Stimulated activated CD8-positive, alpha-beta memory T cell treated with anti-CD3 and anti-CD28 coated beads, Interleukin-7, amount 100 ng/mL, for 4 hours (primary cell): ENCODE results near the gene TSPEAR.

Experiments
- DNase-seq, 2 donors: peaks; one replicate each; pipeline ENCODE4 v3.0.0-alpha.2; 2020; ENCODE audit warnings: low read depth in 2 of 2

The TSPEAR gene

DNA sequence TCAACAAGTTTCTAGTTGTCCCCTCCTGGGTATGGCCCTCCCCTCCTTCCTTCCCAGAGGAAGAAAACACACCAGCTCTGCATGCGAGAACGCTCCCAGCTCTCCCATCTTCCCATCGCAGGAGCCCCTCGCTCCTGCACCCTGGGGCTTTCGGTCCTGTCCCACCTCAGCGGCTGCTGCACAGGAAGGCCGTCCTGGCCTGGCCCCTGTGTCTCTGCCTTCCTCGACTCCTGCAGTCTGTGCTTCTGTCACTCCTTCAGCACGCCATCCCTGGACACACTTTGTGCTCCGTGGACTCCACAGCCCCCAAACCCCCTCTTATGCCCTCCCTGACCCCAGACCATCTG is 194.6 kb downstream of the TSPEAR start:
- no peak for DNase-seq

DNA sequence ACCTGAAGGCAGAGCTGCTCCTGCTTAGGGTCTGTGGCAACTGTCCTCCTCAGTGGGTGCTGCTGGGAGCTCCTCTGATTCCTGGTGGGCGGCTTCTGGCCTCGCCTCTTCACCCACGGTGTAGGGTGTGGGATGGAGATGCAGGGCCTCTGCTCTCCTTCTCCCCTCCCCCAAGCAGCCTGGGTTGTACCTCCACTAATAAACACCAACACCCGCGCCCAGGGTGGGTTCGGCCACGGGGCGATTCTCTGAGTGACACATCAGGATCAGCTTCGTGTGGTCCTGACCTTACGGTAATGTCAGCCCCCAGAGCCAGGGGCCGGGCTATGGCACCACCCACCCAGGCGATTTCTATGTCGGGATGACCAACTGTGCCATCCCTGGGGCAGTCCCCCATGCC is 195.0 kb downstream of the TSPEAR start:
- no peak for DNase-seq

DNA sequence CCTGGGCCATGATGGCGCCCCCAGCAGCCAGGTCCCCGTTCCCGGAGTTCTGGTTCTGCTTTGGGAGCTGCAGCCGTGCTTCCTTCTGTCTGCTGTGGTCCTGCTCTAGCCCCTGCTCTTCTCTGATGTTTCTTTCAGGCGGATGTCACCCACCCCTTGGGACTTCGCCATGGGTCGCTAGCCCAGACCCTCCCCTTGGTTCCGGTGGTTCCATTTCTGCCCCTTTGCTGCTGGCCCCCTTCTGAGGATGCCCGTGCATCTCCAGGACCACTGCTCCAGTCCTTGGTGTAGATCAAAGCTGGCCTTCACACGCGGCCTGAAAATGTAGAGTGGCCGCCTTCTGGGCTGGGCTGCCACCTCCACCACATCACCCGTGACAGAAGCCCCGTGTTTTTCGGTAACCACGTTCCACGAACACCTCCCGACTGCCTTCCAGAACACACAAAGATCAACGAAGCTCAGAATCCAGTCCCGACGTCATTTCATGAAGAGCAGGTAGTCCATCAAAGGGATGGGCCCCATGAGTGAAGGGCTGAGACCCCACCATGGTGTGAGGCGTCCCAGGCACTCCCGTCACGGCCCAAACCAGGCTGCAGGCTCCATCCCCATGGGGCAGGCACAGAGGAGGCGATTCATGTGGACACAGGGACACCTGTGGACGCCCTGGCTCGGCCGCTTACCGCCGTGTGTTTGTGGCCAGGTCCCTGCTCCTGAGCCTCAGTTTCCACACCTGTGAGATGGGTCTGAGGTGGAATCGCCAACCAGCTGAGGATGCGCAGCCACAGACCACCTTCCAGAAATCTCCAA is 195.8 kb downstream of the TSPEAR start:
- no peak for DNase-seq

DNA sequence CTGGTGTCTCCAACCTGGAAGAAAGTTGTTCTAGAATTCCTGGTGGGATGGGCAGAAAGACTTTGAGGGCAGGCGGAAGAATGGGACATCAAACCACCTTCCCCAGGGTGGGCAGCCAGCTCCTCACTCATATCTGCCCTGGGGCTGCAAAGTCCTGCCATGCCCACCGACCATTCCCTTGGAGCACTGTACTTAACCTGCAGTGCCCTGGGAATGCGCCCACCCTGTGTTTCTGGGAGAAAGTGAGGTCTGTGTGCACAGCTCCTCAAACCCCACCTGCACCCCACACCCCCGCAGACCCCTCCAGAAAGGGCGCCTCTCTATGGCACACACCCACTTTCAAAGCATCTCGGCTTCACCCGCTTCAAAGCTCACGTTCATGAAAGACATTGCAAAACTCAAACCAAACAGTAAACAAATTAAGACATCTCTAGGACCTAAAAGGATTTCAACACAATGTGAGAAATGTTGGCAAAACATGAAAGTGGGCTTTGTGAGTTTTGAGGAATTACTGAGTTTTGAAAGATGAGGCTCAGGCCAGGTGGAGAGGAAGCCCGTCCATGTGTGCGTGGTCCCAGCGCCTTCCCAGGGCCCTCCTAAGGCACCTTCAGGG is 196.5 kb downstream of the TSPEAR start:
- no peak for DNase-seq

DNA sequence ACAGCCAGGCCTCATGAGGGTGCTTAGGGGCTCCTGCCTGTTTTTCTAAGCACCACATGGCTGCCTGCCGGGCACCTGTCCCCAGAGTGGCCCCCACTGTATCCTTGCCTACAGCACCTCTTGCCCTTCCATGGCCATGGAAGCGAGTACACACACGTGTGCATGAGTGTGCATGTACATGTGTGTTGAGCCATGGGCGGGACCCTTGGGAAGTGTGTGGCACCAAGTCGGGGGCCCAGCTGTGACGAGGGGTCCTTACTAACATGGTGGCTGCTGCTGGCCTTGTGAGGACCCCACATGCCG is 197.2 kb downstream of the TSPEAR start:
- DNase-seq = no peak

DNA sequence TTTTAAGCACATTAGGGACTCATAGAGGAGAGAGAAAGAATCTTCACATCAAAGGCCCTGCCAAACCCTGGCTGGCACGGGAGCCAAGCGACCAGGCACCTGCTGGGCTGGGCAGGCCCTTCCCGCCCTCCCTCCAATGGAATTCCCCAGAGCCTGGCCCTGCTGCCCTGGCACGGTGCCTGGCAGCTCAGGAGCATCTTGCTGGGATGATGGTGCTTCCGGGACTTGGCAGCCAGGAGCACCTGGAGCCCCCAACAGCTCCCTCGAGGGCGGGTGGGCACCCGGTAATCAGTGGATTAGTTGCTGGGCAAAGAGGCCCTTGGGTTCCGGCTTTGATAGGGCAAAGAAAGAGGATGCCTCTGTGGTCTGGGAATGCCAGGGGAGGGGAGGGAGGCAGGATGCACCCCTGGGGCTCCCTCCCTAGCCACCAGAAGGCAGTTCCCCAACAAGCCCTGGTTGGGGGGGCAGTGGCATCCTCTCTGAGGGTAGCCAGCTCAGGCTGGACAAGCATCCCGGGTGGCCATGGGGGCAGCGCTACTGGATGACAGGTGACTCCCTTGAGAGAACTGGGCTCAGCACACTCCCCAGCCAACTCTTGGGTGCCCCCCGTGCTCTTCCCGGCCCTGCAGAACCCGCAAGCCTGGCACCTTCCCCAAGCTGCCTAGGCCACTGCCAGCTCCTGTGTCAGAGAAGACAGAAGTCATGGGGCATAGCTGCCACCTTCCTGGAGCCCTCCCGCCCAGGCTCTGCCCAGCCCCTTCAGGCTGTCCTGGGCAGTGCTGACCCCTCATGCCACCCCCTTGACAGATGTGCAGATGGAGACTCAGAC is 197.8 kb downstream of the TSPEAR start:
- no peak for DNase-seq

DNA sequence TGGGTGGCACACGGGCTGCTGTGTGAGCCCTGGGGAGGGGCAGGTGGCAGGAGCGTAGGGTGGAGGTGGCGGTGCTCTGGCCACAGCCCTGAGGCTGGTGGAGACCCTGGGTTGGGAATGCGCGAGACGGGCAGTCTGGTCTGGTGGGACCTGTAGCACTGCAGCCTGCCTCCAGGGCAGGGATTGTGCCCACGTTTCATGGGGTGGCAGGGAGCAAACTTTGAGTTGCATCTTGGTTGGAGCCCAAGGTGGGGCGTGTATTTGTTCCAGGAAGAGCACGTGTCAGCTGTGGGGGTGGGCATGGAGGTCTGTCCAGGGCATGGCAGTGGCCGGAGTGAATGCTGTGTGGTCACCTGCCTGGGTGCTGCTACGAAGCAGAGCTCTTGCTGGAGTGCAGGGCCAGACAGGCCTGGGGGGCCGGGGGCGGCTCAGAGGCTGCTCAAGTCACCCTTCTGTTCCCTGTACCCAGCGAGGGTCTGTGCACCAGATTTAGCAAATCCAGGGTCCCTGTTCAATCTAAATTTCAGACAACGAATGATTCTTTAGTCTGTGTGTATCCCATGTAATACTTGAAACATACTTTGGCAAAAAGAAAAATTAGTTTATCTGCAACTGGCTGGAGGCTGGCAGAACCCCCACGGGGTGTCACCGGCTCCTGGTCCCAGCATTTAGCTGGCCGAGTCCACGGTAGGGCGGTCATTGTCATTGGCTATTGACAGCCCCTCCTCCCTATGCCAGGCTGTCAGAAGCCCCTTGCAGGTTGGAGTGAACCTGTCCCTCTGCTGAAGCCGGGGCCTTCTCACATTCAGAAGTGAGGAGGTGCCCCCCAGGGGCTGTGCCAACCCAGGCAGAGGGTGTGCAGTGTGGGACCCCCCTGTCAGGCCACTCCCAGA is 198.6 kb downstream of the TSPEAR start:
- no peak for DNase-seq

DNA sequence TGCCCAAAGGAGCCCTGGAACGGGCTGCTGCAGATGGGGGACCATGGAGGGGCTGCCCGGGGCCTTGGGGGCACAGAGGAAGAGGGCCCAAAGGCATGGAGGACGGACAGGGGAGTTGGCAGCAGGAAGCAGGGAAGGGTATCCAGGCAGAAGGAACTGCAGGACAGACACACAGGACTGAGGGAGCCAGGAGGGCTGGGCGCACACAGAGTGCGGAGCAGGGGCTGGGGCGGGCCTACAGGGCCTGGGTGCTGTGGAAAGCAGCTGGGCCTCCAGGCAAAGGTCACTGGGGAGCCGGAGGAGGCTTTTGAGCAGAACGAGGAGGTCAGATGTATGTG is 199.5 kb downstream of the TSPEAR start:
- DNase-seq = no peak

DNA sequence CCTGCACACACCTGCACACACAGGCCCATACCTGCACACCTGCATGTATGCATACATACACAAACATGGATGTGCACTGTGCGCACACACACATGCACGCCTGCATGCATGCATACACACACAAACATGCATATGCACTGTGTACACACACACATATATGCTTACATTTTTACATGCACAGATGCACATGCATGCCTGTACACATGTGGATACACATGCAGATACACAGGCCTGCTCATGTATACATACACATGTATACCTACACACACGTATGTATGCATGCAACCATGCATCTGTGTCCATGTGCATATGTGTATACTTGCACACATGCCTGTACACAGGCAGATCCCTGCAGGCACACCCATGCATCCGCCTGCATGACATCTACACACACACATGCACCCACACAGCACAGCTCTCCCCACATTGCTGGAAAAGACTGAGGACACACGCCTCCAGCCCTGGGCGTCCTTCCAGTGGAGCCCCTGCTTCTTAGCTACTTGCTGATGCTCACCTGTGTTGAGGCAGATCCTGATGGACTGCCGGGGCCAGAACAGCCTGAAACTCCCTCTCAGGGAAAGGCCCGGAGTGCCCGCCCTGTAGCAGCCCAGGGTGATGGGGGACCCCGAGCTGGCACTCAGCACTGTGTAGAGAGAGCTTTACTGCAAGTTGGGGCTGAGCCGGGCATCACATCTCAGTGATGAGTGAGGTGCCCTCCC is 200.0 kb downstream of the TSPEAR start:
- no peak for DNase-seq

DNA sequence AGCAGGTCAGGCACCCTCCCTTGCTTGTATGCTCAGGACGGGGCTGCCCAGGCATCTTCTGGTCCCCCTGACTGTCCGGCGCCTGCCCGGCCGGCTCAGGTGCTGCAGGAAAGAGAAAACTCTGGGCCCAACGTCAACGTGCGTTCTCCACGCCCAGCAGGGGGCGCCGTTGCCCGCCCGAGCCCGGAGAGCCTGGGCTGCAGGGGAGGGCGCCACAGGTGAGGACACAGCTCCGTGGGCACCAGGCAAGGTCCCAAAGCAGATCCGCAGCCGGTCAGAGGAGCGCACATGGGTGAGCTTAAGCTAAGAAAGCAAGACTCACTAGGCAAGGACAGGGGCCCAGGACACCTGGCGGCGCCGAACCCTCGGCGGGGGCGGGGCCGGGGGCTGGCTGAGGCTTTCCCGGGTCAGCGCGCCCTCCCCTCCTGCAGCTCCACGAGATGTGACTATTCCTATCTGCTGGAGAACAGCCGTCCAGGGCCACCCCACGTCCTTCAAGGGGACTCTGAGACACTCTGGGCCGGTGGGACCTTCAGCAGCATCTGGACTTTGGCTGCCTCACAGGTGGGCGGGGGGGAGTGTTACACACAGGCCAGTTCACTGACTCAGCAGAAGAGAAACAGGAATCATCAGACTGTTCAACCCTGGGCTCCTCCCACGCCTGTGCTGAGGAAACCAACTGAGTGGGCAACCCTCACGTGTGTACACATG is 200.7 kb downstream of the TSPEAR start:
- peak; percentile 46 to 64 for DNase-seq

DNA sequence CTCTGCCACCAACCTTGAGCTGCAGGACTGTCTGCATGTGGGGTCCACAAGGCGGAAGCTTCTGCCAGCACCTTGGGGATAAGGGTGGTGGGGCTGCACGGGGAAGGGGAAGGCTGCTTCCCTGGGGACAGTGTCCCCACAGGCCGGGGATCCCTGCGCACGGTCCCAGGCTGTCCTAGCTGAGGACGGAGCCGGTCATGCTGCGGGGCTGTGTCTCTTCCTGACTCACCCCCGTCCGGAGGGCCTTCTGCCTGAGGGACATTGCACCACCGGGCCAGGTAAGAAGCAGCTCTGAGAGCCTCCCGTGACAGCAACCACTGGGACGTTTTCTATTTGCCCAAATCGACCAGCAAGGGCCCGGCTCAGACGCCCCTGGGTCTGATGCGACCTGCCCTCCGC is 201.3 kb downstream of the TSPEAR start:
- no peak for DNase-seq

DNA sequence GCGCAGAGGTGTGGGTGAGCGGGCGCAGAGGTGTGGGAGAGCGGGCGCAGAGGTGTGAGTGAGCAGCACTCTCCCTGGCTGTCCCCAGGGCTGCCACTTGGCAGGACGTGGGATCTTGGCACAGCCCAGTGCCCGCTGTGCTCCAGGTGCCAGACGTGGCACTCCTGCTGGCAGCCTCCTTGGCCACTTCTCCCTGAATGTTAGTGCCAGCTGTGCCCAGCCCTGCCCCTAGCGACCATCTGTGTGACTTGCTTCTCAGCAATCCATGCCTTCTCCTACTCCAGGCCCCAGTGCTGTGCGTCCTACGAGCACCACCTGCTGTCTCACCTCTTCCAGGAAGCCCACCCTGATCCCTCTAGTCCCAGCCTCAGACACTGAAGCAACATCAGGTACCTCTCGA is 201.8 kb downstream of the TSPEAR start:
- DNase-seq = no peak

DNA sequence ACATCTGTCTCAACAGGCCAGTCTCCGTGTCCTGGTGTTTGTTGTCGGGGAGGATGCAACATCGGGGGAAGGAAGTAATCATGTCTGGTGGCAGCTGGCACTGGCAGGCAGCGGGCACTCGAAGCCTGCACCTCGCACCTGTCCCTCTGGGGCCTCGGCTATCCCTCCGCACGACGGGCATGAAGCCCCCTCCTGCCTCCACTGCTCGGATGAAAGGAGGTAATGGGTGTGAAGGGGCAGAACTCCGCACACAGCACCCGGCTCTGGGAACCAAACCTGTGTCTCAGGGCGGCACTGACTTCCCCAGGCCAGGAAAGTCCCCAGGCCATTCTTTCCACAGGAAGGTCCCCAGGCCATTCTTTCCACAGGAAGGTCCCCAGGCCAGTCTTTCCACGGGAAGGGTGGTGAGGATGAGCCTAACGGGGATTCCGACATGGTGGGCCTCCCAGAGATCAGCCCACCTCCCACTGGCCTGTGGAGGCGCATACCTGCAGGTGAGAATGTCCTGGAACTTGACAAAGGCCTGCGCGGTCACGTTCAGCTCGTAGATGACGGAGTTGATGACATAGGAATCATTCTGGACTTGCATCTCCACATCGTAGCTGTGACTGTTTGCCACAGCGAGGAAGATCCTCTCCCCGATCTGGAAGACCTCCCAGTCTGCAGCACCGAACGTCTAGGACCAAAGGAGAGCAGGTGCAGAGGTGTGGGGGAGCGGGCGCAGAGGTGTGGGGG is 202.5 kb downstream of the TSPEAR start:
- no peak for DNase-seq

DNA sequence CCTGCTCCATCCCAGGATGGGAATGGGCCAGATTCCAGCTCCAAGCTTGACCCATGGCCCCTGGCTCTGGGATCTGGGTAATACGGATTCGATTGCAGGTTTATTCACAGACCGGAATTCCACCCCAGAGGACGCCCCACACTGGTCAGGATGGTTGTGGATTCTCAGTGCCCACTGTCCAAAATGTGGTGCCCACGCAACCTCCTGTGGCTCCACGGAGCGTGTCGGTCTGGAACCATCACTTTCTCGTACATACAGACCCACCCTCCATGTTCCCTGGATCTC is 203.0 kb downstream of the TSPEAR start:
- no peak for DNase-seq

DNA sequence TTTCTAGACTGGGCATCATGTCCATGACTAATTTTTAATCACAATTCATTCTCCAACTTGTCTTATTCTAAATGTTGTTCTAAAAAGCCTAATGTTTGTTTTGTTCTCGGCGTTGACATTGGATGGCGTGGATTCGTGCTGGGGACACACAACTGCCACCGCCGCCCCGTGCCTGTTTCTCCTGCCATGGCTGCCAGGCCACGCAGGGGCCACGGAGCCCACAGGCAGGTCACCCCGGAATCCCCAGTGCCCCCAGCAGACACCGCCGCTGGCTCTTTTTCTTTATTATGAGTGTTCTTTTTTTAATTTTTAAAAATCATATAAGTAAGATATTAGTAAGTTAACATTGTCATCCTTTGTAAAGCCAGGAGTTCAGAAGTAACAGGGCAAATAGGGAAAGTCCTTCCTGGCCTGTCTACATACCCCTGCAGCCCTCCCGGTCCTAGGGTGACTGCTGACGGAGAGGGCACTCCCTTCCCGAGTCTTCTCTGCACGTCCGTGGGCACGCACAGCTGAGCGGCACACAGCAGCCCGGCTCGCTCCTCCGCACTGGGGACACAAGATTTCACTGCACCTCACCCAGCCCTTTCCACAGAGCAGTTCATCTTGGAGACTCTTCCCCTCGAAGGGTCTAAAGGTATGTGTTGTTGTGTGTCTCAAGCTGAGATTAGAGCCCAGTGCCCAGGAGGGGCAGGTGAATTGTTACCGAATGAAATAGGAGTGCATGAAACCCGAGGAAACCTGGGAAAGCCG is 203.5 kb downstream of the TSPEAR start:
- DNase-seq = no peak

DNA sequence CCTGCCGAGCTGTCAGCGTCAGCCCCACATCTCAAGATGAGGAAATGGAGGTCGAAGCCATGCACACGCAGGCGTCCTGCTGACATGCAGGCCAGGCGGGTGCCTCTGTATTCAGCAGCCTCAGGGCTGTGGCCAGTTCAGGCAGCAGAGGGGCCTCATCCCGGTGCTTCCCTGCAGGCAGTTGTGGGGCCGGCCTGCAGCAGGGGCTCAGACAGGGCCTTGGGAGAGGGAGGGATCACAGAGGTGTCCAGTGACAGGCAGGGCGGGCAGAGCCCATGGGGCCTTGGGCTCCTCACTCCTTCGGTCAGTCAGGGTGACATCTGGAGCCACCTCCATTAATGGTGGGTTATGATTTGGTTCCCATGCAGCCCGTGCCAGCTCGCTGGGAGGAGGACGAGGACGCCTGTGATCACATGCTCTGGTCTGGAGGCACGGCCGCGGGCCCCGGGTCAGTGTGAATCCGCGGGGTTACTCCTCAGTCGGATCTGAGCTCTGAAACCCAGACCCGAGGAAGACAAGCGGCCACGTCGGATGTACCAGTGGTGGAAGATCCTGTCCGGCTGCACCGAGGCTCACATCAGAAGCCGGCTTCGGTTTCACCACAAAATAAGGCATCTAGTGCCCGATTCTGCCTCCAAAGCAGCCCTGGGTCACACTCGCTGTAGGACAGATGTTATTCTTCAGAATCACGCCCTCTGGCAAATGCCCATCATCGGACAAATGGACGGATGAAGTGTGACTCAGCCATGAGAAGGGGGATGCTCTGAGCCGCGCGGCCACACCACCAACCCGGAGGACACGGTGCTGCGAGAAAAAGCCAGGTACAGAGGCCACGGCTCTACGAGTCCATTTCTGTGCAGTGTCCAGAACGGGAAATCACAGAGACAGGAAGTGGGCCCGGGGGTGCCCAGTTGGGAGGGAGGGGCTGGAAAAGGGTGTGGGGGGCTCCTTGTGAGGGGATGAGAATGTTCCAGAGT is 204.8 kb downstream of the TSPEAR start:
- DNase-seq = no peak

DNA sequence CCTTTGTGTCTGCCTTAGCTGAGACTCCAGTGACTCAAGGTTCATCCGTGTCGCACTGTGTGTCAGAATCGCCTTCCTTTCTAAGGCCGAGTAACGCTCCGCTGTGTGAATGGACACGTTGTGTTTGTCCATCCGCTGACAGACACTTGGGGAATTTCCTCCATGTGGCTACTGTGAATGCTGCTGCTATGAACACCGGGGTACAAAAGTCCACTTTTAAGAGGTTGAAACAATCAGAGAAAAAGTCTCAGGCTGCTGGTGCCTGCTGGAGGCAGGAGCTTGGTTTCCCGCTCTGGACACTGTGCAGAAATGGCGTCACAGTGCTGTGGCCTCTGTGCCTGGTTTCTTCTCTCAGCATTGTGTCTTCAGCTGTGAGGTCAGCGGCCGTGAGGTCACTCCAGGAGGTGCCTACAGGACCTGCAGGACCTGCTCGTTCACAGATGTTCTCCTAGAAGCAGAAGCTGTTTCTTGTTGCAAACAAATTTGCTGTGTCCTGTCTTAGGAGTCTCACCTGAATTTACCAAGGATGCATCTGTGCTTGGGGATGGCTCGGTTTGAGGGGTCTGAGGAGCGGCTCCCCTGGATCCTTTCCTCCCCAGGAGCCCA is 205.6 kb downstream of the TSPEAR start:
- no peak for DNase-seq

DNA sequence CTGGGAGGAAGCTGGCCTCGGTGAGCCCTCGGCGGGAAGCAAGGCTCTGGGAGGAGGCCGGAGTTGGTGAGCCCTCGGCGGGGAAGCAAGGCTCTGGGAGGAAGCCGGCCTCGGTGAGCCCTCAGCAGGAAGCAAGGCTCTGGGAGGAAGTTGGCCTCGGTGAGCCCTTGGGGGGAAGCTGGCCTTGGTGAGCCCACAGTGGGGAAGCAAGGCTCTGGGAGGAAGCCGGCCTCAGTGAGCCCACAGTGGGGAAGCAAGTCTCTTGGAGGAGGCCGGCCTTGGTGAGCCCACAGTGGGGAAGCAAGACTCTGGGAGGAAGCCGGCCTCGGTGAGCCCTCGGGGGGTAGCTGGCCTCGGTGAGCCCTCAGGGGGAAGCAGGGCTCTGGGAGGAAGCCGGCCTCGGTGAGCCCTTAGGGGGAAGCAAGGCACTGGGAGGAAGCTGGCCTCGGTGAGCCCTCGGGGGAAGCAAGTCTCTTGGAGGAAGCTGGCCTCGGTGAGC is 207.4 kb downstream of the TSPEAR start:
- no peak for DNase-seq
